Endothelial cell of umbilical vein (primary cell): Measurements from ENCODE around the gene GPATCH4. TPM values are rescaled to one million over a fixed set of nuclear protein-coding genes. Genes with fewer than 3 reads are reported as not detected.

Experiments used
- BruUV-seq: library from RNA; stranded (reverse); fragments of 400-500 nt; replicated peaks from 2 replicates; lab custom pipeline; 2021; lab: Mats Ljungman, UMichigan
- CTCF ChIA-PET: fragments of 300-600, 350-600 bp; sonication (Branson Sonifier 250); formaldehyde crosslinking; loops from one replicate; lab custom pipeline; 2021; ENCODE audit warnings: antibody characterized with exemption, inconsistent platforms; lab: Charles Lee
- POLR2A ChIA-PET: fragments of 300-600, 350-600 bp; sonication (Branson Sonifier 250); formaldehyde crosslinking; loops from one replicate; lab custom pipeline; 2021; ENCODE audit warnings: antibody characterized with exemption, inconsistent platforms; lab: Charles Lee
- DNase-seq: peaks from one replicate; pipeline ENCODE4 v3.0.0-alpha.2; 2011; ENCODE audit warnings: low read depth, low spot score
- FAIRE-seq: peaks from 2 replicates; lab custom pipeline; 2011; peaks lifted over from hg19 to GRCh38; lab: Jason Lieb, UNC
- H2AFZ ChIP-seq: 2 replicates; pipeline ENCODE4 v1.6.0; 2012; ENCODE audit warnings: low read depth, low read length, control low read depth, inconsistent platforms
- H3K27ac ChIP-seq: 2 replicates; pipeline ENCODE4 v1.5.1; 2011; ENCODE audit warnings: low read depth, mild to moderate bottlenecking, control low read depth, low read length, moderate library complexity; ENCODE audit not compliant: insufficient read depth
- H3K27me3 ChIP-seq, 2 experiments: 2 replicates each; pipeline versions ENCODE4 v1.6.0 to v1.6.1; 2011; ENCODE audit warnings: low read length in 2 of 2, mixed read lengths in 1 of 2; ENCODE audit not compliant: control insufficient read depth in 2 of 2, insufficient read depth in 2 of 2
- H3K36me3 ChIP-seq, 2 experiments: 2 replicates in 1 of 2; 3 replicates in 1 of 2; pipeline ENCODE4 v1.5.1; 2011; ENCODE audit warnings: low read length in 2 of 2, mild to moderate bottlenecking in 1 of 2, moderate library complexity in 1 of 2; ENCODE audit not compliant: control insufficient read depth in 2 of 2, insufficient read depth in 2 of 2; ENCODE audit errors: extremely low read depth in 1 of 2
- H3K4me1 ChIP-seq: 3 replicates; pipeline ENCODE4 v1.5.1; 2011; ENCODE audit warnings: mild to moderate bottlenecking, low read length; ENCODE audit not compliant: control insufficient read depth, insufficient read depth; ENCODE audit errors: extremely low read depth
- H3K4me2 ChIP-seq: 2 replicates; pipeline ENCODE4 v1.6.1; 2011; ENCODE audit warnings: low read length, control low read depth, mixed read lengths; ENCODE audit not compliant: insufficient read depth
- H3K4me3 ChIP-seq, 3 experiments: fragments of 200-600 bp in 1 of 3; sonication (generic), shearing (Covaris generic) in 1 of 3; replicated peaks in 1 of 3; 2 replicates each; pipeline ENCODE4 v1.5.1; 2011 to 2016; ENCODE audit warnings: control low read depth in 3 of 3, low read length in 3 of 3, mild to moderate bottlenecking in 2 of 3, inconsistent platforms in 1 of 3, low read depth in 1 of 3, moderate library complexity in 1 of 3; ENCODE audit not compliant: insufficient read depth in 1 of 3
- H3K79me2 ChIP-seq: 2 replicates; pipeline ENCODE4 v1.6.0; 2012; ENCODE audit warnings: low read length, inconsistent platforms; ENCODE audit not compliant: control insufficient read depth, insufficient read depth
- H3K9ac ChIP-seq: replicated peaks from 2 replicates; pipeline ENCODE3; 2011; ENCODE audit warnings: low read length, control low read depth; ENCODE audit not compliant: insufficient read depth; ENCODE audit errors: extremely low read depth
- H3K9me1 ChIP-seq: replicated peaks from 3 replicates; pipeline ENCODE4 v1.6.0; 2011; ENCODE audit warnings: mild to moderate bottlenecking, low read length; ENCODE audit not compliant: control insufficient read depth, insufficient read depth; ENCODE audit errors: extremely low read depth
- H3K9me3 ChIP-seq: replicated peaks from 2 replicates; pipeline ENCODE4 v1.5.1; 2012; ENCODE audit warnings: low read length, inconsistent platforms; ENCODE audit not compliant: control insufficient read depth, insufficient read depth
- H4K20me1 ChIP-seq: replicated peaks from 2 replicates; pipeline ENCODE3; 2011; ENCODE audit warnings: mild to moderate bottlenecking, low read length; ENCODE audit not compliant: control insufficient read depth, insufficient read depth; ENCODE audit errors: extremely low read depth
- CTCF ChIP-seq, 2 donors: IDR thresholded peaks; 1 replicate in 1 of 2; 2 replicates in 1 of 2; pipeline ENCODE4 v1.5.1; 2011; ENCODE audit warnings: low read length in 2 of 2, mild to moderate bottlenecking in 2 of 2, moderate library complexity in 2 of 2, control low read depth in 1 of 2, inconsistent platforms in 1 of 2, low read depth in 1 of 2; ENCODE audit not compliant: insufficient read depth in 1 of 2; ENCODE audit errors: extremely low read depth in 1 of 2
- EZH2 ChIP-seq: IDR thresholded peaks from 2 replicates; pipeline ENCODE4 v1.6.1; 2012; ENCODE audit warnings: borderline replicate concordance, low read depth, mild to moderate bottlenecking, moderate library complexity, low read length, inconsistent platforms; ENCODE audit not compliant: severe bottlenecking
- FOS ChIP-seq: IDR thresholded peaks from 2 replicates; pipeline ENCODE4 v1.6.1; 2011; ENCODE audit warnings: mild to moderate bottlenecking, low read length, moderate library complexity, borderline replicate concordance; ENCODE audit not compliant: insufficient read depth
- GATA2 ChIP-seq: IDR thresholded peaks from 2 replicates; pipeline ENCODE4 v1.7.0; 2011; ENCODE audit warnings: low read depth, mild to moderate bottlenecking, moderate library complexity, mixed read lengths, low read length; ENCODE audit not compliant: insufficient read length, insufficient read depth
- JUN ChIP-seq: IDR thresholded peaks from 2 replicates; pipeline ENCODE4 v1.6.1; 2011; ENCODE audit warnings: borderline replicate concordance, low read depth; ENCODE audit not compliant: insufficient read length, insufficient read depth
- MAX ChIP-seq: IDR thresholded peaks from 2 replicates; pipeline ENCODE4 v1.6.1; 2011; ENCODE audit not compliant: insufficient read depth, insufficient read length
- MYC ChIP-seq: IDR thresholded peaks from one replicate; pipeline ENCODE4 v1.6.1; 2011; ENCODE audit warnings: mild to moderate bottlenecking, low read depth, low read length
- POLR2A ChIP-seq: IDR thresholded peaks from 2 replicates; pipeline ENCODE4 v1.6.1; 2012; ENCODE audit warnings: low read depth, mild to moderate bottlenecking, control low read depth, low read length
- POLR2AphosphoS5 ChIP-seq: IDR thresholded peaks from 2 replicates; pipeline ENCODE4 v1.6.1; 2012; ENCODE audit warnings: low read depth, mild to moderate bottlenecking, control low read depth, low read length, moderate library complexity; ENCODE audit not compliant: insufficient read depth
- dilution Hi-C: fragments of 300-500 bp; cut with MboI; formaldehyde crosslinking; loops from one replicate; pipeline ENCODE4 v1.15.0; 2019; ENCODE audit warnings: low sequenced_read_pairs; ENCODE audit not compliant: extremely low pct_ligation_motif_present
- intact Hi-C: fragments of 100-400 bp; cut with micrococcal nuclease; formaldehyde crosslinking; loops from one replicate; pipeline ENCODE4 v1.10.0; 2022
- polyA plus RNA-seq, 4 experiments: library from polyadenylated mRNA; depleted of rRNA in 3 of 4; stranded (reverse) in 3 of 4; unstranded in 1 of 4; fragments of >200 nt; gene quantifications; 2 replicates each; pipeline versions ENCODE4 v1.2.1 to v1.2.3, GENCODE V29; 2011 to 2012; ENCODE audit warnings: missing spikeins in 1 of 4
- total RNA-seq: library from RNA; stranded (reverse); gene quantifications from 2 replicates; pipeline ENCODE4 v1.2.3, GENCODE V29; 2021

GPATCH4 gene
- total and polyA plus RNA-seq, 2 donors (not counting 3 experiments of a cell fraction or from before 2014, with no cell fraction given), result 22.4 to 29.2 TPM

- TF ChIP-seq EZH2 (no peak), CTCF (IDR thresholded peaks at IDR 0.05; ENCODE audit: extremely low read depth in 1 of 2, insufficient read depth in 1 of 2, low read depth in 1 of 2, low read length in 2 of 2) (no peak), FOS (no peak), MYC (no peak), GATA2 (no peak), MAX (no peak), POLR2AphosphoS5 (no peak), JUN (no peak), POLR2A (no peak)
- Histone ChIP-seq H3K9me3 (no peaks in the 10 kb centered on the region), H3K4me3 (no peak overlapping the region), H3K27me3 (peaks cover 36 to 37% of the 10 kb centered on the region in 2 experiments), H2AFZ (no peak overlapping the region), H3K4me1 (no peaks in the 10 kb centered on the region), H3K9ac (no peak overlapping the region), H3K4me2 (no peak overlapping the region), H4K20me1 (no peaks in the 10 kb centered on the region), H3K9me1 (no peaks in the 10 kb centered on the region), H3K79me2 (no peaks in the 10 kb centered on the region), H3K36me3 (no peaks in the 10 kb centered on the region), H3K27ac (no peak overlapping the region)
- no peak for DNase-seq
- ChIA-PET POLR2A (no interaction called here), CTCF (interaction anchor here (0.7 to 4.7 kb wide), 10 partner anchors 8 to 41 kb away, joined by 3 to 39 read pairs (median 4); no protein-coding TSS in a partner anchor)
- intact Hi-C loops (no loop called here), dilution Hi-C loops (no loop called here)
- no peak for FAIRE-seq
- no TSS peak for BruUV-seq
Observed at GRCh38 chr1:156648951-156649350, 47.7 kb upstream of the GPATCH4 start.
